GM10266 (cell line): ENCODE data around the gene HSD11B1.

Experiments
- DNase-seq: peaks from one replicate; pipeline ENCODE4 v3.0.0; 2012; ENCODE audit errors: extremely low spot score
- CTCF ChIP-seq: IDR thresholded peaks from 2 replicates; pipeline ENCODE4 v1.5.1; 2012; ENCODE audit warnings: mild to moderate bottlenecking, low read depth; ENCODE audit not compliant: control insufficient read depth, insufficient read depth; ENCODE audit errors: missing control alignments

The HSD11B1 gene

GRCh38 chr1:209783386-209783785 is 78.7 kb downstream of the HSD11B1 start:
- TF ChIP-seq CTCF: no peak
- DNase-seq: no peak
